Measurements from ENCODE around the gene CITED4.

The CITED4 gene

DNA sequence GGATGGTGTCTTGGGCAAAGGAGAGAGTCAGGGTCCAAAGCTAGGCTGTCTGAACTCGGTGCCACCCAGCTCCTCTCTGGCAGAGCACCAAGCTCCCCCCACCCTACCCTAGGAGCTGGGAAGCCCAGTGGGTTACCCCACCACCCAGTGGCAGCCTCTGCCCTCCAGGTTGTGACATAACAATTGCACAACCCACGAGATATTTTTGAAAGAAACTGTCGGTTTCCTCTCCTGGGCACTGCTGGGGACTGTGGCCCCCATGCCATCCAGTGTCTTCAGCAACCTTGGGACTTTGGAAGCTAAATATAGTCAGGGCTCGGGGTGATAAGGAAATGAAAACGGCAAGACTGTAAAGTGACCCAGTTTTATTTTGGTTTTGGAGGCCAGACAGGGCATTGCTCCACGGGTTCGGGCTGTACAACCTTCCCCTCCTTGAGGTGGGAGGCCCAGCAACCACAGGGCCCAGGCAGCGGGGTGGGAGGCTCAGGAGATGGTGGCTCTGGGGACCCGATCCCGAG lies 1.4 kb downstream of the CITED4 start:
- peaks cover 5% of the 10 kb centered on the region; the same call in 1 of the 2 replicates for H3K27me3 ChIP-seq
- no peak overlapping the region for H3K4me3 ChIP-seq (ENCODE audit: low read depth, low read length)
- H3K9me3 ChIP-seq: no peaks in the 10 kb centered on the region
- no peaks in the 10 kb centered on the region for H3K4me1 ChIP-seq
- TF ChIP-seq CTCF (IDR thresholded peaks at IDR 0.05; ENCODE audit: low read depth, low read length): no peak
- DNase-seq: no peak
- no peaks in the 10 kb centered on the region for H3K36me3 ChIP-seq

GRCh38 chr1:40858856-40859416 lies 3.2 kb downstream of the CITED4 start:
- H3K9me3 ChIP-seq: no peaks in the 10 kb centered on the region
- no peaks in the 10 kb centered on the region for H3K4me1 ChIP-seq
- H3K4me3 ChIP-seq (ENCODE audit: low read depth, low read length): no peak overlapping the region
- peaks cover 5% of the 10 kb centered on the region; the same call in 1 of the 2 replicates for H3K27me3 ChIP-seq
- H3K36me3 ChIP-seq: no peaks in the 10 kb centered on the region
- no peak for TF ChIP-seq CTCF (IDR thresholded peaks at IDR 0.05; ENCODE audit: low read depth, low read length)
- no peak for DNase-seq

DNA sequence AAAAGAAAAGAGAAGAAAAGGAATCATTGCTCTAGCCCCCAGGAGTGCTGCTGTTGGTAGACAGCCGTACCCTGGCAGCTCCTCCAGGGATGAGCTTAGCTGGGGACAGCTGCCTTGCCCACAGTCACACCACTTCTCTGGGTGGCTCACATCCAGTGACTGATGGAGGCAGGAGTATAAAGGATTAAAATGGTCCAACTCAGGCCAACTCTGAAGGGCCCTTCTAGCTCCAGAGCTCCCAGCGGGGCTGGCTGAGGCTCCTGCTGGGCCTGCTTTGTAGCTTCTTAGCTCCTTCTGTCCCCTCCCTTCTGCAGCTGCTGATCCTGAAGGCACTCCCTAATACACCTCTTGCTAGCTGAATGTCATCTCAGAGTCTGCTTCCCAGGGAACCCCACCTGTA lies 4.4 kb downstream of the CITED4 start:
- H3K4me3 ChIP-seq (ENCODE audit: low read depth, low read length): no peak overlapping the region
- no peaks in the 10 kb centered on the region for H3K4me1 ChIP-seq
- no peak for TF ChIP-seq CTCF (IDR thresholded peaks at IDR 0.05; ENCODE audit: low read depth, low read length)
- no peaks in the 10 kb centered on the region for H3K9me3 ChIP-seq
- H3K36me3 ChIP-seq: no peaks in the 10 kb centered on the region
- peaks cover 5% of the 10 kb centered on the region; the same call in 1 of the 2 replicates for H3K27me3 ChIP-seq
- DNase-seq: no peak

GRCh38 chr1:40856656-40857302 lies 5.4 kb downstream of the CITED4 start:
- Histone ChIP-seq H3K27me3 (peaks cover 3% of the 10 kb centered on the region; the same call in 1 of the 2 replicates), H3K9me3 (no peaks in the 10 kb centered on the region), H3K4me1 (no peaks in the 10 kb centered on the region), H3K36me3 (no peaks in the 10 kb centered on the region), H3K4me3 (ENCODE audit: low read depth, low read length) (no peak overlapping the region)
- no peak for TF ChIP-seq CTCF (IDR thresholded peaks at IDR 0.05; ENCODE audit: low read depth, low read length)
- DNase-seq: no peak

DNA sequence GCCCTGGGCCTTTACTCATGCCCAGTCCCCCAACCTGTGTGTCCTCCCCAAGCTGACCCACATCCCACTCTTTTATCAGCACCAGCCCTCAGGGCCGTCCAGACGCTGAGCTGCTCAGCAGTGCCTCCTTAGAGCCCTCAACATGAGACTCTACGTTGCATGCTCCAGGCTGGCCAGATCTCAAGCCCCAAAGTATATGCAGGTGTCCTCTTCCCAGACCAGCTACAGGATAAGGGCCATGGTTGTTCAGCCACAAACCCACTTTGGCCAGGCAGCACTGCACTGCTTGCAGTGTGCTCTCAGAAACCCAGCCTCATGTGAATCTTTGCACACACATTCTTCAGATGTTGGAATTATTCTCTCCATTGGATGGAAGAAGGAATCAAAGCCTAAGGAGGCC lies 6.0 kb downstream of the CITED4 start:
- no peaks in the 10 kb centered on the region for H3K4me1 ChIP-seq
- no peak overlapping the region for H3K4me3 ChIP-seq (ENCODE audit: low read depth, low read length)
- no peaks in the 10 kb centered on the region for H3K36me3 ChIP-seq
- no peaks in the 10 kb centered on the region for H3K9me3 ChIP-seq
- H3K27me3 ChIP-seq: no peaks in the 10 kb centered on the region
- no peak for TF ChIP-seq CTCF (IDR thresholded peaks at IDR 0.05; ENCODE audit: low read depth, low read length)
- DNase-seq: no peak

GRCh38 chr1:40855513-40855912 lies 6.7 kb downstream of the CITED4 start:
- peak; percentile 19 for DNase-seq
- TF ChIP-seq CTCF (IDR thresholded peaks at IDR 0.05; ENCODE audit: low read depth, low read length): peak; percentile 38
- no peaks in the 10 kb centered on the region for H3K4me1 ChIP-seq
- H3K4me3 ChIP-seq (ENCODE audit: low read depth, low read length): no peak overlapping the region
- no peaks in the 10 kb centered on the region for H3K36me3 ChIP-seq
- H3K9me3 ChIP-seq: no peaks in the 10 kb centered on the region
- no peaks in the 10 kb centered on the region for H3K27me3 ChIP-seq
